Effector memory CD4-positive, alpha-beta T cell (primary cell): ENCODE data around the gene UBE2J1.
A peak's percentile ranks its signal among the peaks of the same experiment; 100 is the strongest.
"Not testable (repeated sequence)": the region's sequence is repeated elsewhere in the genome, so short reads cannot be mapped to it uniquely, and the experiment has no call there.

Source experiments
- DNase-seq, 3 donors: peaks; one replicate each; pipeline ENCODE4 v3.0.0-alpha.2; 2020
- H3K27ac ChIP-seq: 2 replicates; pipeline ENCODE4 v1.7.0; 2013; ENCODE audit warnings: mild to moderate bottlenecking, low read length, moderate library complexity; ENCODE audit not compliant: insufficient read depth, poor library complexity, severe bottlenecking
- H3K27me3 ChIP-seq: replicated peaks from 2 replicates; pipeline ENCODE4 v1.7.0; 2013; ENCODE audit warnings: mild to moderate bottlenecking, low read length; ENCODE audit not compliant: insufficient read depth, control insufficient read depth, poor library complexity, severe bottlenecking
- H3K36me3 ChIP-seq: 2 replicates; pipeline ENCODE4 v1.7.0; 2013; ENCODE audit warnings: mild to moderate bottlenecking, low read length, moderate library complexity; ENCODE audit not compliant: control insufficient read depth, insufficient read depth
- H3K4me1 ChIP-seq: 2 replicates; pipeline ENCODE4 v1.7.0; 2013; ENCODE audit warnings: low read length, mild to moderate bottlenecking; ENCODE audit not compliant: control insufficient read depth, insufficient read depth, poor library complexity, severe bottlenecking
- H3K4me3 ChIP-seq: 2 replicates; pipeline ENCODE4 v1.7.0; 2013; ENCODE audit warnings: low read length, low read depth, mild to moderate bottlenecking; ENCODE audit not compliant: insufficient read depth, poor library complexity, severe bottlenecking
- H3K9me3 ChIP-seq: 2 replicates; pipeline ENCODE4 v1.7.0; 2013; ENCODE audit warnings: mild to moderate bottlenecking, low read length, moderate library complexity; ENCODE audit not compliant: control insufficient read depth
- total RNA-seq, 3 donors: gene quantifications; one replicate each; lab custom pipeline; 2026; lab: John Stamatoyannopoulos, UW

UBE2J1 gene, protein sequence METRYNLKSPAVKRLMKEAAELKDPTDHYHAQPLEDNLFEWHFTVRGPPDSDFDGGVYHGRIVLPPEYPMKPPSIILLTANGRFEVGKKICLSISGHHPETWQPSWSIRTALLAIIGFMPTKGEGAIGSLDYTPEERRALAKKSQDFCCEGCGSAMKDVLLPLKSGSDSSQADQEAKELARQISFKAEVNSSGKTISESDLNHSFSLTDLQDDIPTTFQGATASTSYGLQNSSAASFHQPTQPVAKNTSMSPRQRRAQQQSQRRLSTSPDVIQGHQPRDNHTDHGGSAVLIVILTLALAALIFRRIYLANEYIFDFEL
- 68.4 to 107 (median 72.0) reads per million in 3 donors for total RNA-seq

GRCh38 chr6:89352278-89353117 is at the start of gene UBE2J1:
TSS of gene UBE2J1 (minus strand) at chr6:89352722. CDS start at chr6:89352569, 153 bp downstream.
- Histone ChIP-seq H3K27me3 (no peaks in the 10 kb centered on the region), H3K9me3 (no peaks in the 10 kb centered on the region), H3K4me3 (peak within 1 kb of the TSS; percentile 85), H3K27ac (peak within 1 kb of the TSS; percentile 86), H3K4me1 (peaks cover 22% of the 10 kb centered on the region), H3K36me3 (no peaks in the 10 kb centered on the region)
- DNase-seq, result peak; percentile 57 to 71 (median 60)

GRCh38 chr6:89400912-89401399 is 48.4 kb upstream of the UBE2J1 start:
- no peaks in the 10 kb centered on the region for H3K27me3 ChIP-seq
- H3K4me3 ChIP-seq, result no peak overlapping the region
- no peaks in the 10 kb centered on the region for H3K36me3 ChIP-seq
- H3K9me3 ChIP-seq, result no peaks in the 10 kb centered on the region
- H3K4me1 ChIP-seq, result no peaks in the 10 kb centered on the region
- H3K27ac ChIP-seq, result no peak overlapping the region
- no peak for DNase-seq

- H3K27me3 ChIP-seq, result no peaks in the 10 kb centered on the region
- no peak for DNase-seq
- H3K27ac ChIP-seq, result no peak overlapping the region
Measured at GRCh38 chr6:89400050-89400449, 47.5 kb upstream of the UBE2J1 start.

GRCh38 chr6:89398762-89399525 is 46.4 kb upstream of the UBE2J1 start:
- no peak overlapping the region for H3K4me3 ChIP-seq
- no peaks in the 10 kb centered on the region for H3K27me3 ChIP-seq
- H3K36me3 ChIP-seq, result no peaks in the 10 kb centered on the region
- H3K27ac ChIP-seq, result no peak overlapping the region
- H3K9me3 ChIP-seq, result no peaks in the 10 kb centered on the region
- no peak for DNase-seq
- no peaks in the 10 kb centered on the region for H3K4me1 ChIP-seq

More at GRCh38 chr6:89400050-89400449, 47.5 kb upstream of the UBE2J1 start:
- no peaks in the 10 kb centered on the region for H3K9me3 ChIP-seq
- no peak overlapping the region for H3K4me3 ChIP-seq
- H3K36me3 ChIP-seq, result no peaks in the 10 kb centered on the region
- no peaks in the 10 kb centered on the region for H3K4me1 ChIP-seq

DNA sequence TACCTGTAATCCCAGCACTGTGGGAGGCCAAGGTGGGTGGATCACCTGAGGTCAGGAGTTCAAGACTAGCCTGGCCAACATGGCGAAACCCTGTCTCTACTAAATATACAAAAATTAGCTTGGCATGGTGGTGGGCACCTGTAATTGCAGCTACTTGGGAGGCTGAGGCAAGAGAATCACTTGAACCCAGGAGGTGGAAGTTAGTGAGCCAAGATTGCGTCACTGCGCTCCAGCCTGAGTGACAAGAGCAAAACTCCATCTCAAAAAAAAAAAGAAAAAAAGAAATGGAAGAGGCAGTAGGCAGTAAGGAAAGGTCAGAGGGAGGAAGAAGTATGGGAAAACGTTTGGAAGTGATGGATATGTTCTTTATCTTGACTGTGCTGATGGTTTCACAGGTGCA is 45.4 kb upstream of the UBE2J1 start:
- H3K27me3 ChIP-seq, H3K4me1 ChIP-seq, DNase-seq, H3K4me3 ChIP-seq, H3K27ac ChIP-seq, H3K36me3 ChIP-seq, H3K9me3 ChIP-seq: not testable (repeated sequence)

DNA sequence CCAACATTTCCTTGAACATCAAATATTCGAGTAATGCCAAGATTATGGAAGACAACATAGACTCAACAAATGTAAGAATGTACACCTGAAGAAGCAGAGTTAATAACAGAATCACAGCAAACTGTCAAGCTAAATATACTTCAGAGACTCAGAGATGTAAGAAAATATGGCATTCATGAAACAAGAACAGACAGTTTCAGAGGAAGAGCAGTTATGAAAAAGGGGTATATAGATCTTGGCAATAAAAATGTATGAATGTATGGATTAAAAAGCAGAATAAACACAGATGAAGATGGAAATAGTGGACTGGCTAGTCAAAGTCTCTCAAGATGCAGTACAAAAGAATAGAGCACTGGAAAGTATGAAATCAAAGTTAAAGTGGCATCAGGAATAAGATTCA is 41.1 kb upstream of the UBE2J1 start:
- DNase-seq, result no peak
- Histone ChIP-seq H3K36me3 (no peaks in the 10 kb centered on the region), H3K4me3 (no peak overlapping the region), H3K27me3 (no peaks in the 10 kb centered on the region), H3K4me1 (no peaks in the 10 kb centered on the region), H3K27ac (no peak overlapping the region), H3K9me3 (no peaks in the 10 kb centered on the region)

- Histone ChIP-seq H3K27me3 (no peaks in the 10 kb centered on the region), H3K4me1 (no peaks in the 10 kb centered on the region), H3K4me3 (no peak overlapping the region), H3K9me3 (no peaks in the 10 kb centered on the region), H3K36me3 (no peaks in the 10 kb centered on the region), H3K27ac (no peak overlapping the region)
- DNase-seq, result no peak
Measured at GRCh38 chr6:89392823-89393222, 40.3 kb upstream of the UBE2J1 start.

DNA sequence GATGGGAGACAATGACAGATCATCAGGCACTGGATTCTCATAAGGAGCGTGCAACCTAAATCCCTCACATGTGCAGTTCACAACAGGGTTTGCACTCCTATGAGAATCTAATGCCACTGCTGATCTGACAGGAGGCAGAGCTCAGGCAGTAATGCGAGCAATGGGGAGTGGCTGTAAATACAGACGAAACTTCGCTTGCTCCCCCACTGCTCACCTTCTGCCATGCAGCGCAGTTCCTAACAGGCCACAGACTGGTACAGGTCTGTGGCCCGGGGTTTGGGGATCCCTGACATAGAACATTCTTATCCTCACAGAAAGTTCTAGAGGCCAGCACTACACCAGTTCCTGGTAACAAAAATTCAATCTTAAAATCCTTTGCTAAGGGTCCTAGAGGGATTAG is 36.3 kb upstream of the UBE2J1 start:
- Histone ChIP-seq H3K27me3 (no peaks in the 10 kb centered on the region), H3K27ac (no peak overlapping the region), H3K9me3 (no peaks in the 10 kb centered on the region), H3K4me1 (no peaks in the 10 kb centered on the region), H3K36me3 (no peaks in the 10 kb centered on the region), H3K4me3 (no peak overlapping the region)
- no peak for DNase-seq

DNA sequence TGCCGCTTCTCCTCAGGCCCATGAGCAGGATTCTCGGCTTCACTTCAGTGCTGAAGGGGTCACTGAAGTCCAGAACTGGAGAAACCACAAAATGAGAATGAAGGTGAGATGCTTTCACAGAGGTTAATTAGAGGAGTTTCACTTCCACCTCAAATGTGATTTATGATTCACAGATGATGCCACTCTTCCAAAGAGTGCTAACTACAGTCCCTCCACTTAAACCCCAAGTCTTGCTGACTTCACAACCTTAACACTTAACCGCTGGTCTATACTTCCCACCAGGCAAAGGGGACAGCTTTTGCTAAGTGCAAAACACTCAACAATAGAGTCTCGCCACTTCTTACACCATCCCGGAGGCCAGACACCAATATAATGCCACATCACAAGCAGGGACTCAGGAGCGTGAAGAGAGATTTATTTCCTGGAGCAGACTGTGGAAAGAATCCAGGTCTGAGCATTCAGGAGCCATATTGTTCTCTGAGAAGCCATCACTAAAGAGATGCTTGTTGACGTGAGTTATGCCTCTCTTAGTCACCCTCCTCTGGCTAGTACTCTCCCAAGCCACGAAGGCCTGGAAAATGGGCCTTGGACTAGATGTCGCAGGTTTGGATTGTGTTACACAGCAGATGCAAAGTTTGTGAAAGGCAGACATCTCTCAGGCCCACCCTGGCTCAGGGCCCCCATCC is 35.1 kb upstream of the UBE2J1 start:
- H3K36me3 ChIP-seq, result no peaks in the 10 kb centered on the region
- H3K4me1 ChIP-seq, result no peaks in the 10 kb centered on the region
- no peak overlapping the region for H3K27ac ChIP-seq
- no peaks in the 10 kb centered on the region for H3K27me3 ChIP-seq
- no peak for DNase-seq
- no peaks in the 10 kb centered on the region for H3K9me3 ChIP-seq
- H3K4me3 ChIP-seq, result no peak overlapping the region
